Vagina (tissue), 2 donors: ENCODE measurements around the gene VAMP2. TPM values are rescaled to one million over a fixed set of nuclear protein-coding genes. Genes with fewer than 3 reads are reported as not detected.

ENCODE experiments used
- DNase-seq, 2 donors: peaks; one replicate each; pipeline ENCODE4 v3.0.0-alpha.2; 2017; ENCODE audit errors: extremely low spot score in 2 of 2
- H3K27ac ChIP-seq: fragments of 200-600 bp; sonication (generic); one replicate; pipeline ENCODE4 v1.5.1; 2019
- H3K27me3 ChIP-seq: fragments of 200-600 bp; sonication (generic); one replicate; pipeline ENCODE4 v1.5.1; 2019
- H3K36me3 ChIP-seq, 2 donors: fragments of 200-600 bp; sonication (generic); one replicate each; pipeline ENCODE4 v1.5.1; 2017 to 2019
- H3K4me1 ChIP-seq: fragments of 200-600 bp; sonication (generic); one replicate; pipeline ENCODE4 v1.5.1; 2019
- H3K4me3 ChIP-seq, 2 donors: fragments of 200-600 bp; sonication (generic); 1 replicate in 1 of 2; 2 replicates in 1 of 2; pipeline ENCODE4 v1.5.1; 2016 to 2019
- H3K9me3 ChIP-seq: fragments of 200-600 bp; sonication (generic); one replicate; pipeline ENCODE4 v1.5.1; 2019
- POLR2A ChIP-seq, 2 donors: fragments of 450-650 bp; IDR thresholded peaks; one replicate each; pipeline ENCODE4 v1.6.1; 2017; ENCODE audit warnings: antibody characterized with exemption in 2 of 2, mild to moderate bottlenecking in 2 of 2, moderate library complexity in 2 of 2
- POLR2AphosphoS5 ChIP-seq, 2 donors: sonication (generic); formaldehyde crosslinking; IDR thresholded peaks; one replicate each; pipeline ENCODE4 v1.9.0; 2017; ENCODE audit warnings: antibody characterized with exemption in 2 of 2, mild to moderate bottlenecking in 2 of 2, low read depth in 1 of 2; ENCODE audit not compliant: insufficient read depth in 1 of 2
- intact Hi-C: fragments of 100-400 bp; cut with DNase I; formaldehyde crosslinking; loops from one replicate; pipeline ENCODE4 v1.15.1; 2023
- total RNA-seq: library from RNA; depleted of rRNA; stranded (reverse); fragments of >200 nt; gene quantifications from one replicate; pipeline ENCODE4 v1.2.3, GENCODE V29; 2016
- TF ChIP-seq, protein P1 (sequence below), 3 experiments: fragments of 450-650 bp in 2 of 3; fragments of 200-600 bp in 1 of 3; sonication (generic) in 1 of 3; IDR thresholded peaks; one replicate each; pipeline ENCODE4 v1.5.1; 2017 to 2019; ENCODE audit warnings: antibody characterized with exemption in 3 of 3, mild to moderate bottlenecking in 2 of 3, moderate library complexity in 2 of 3

Gene VAMP2
- total RNA-seq, 1 donor from 2014 or later = 35.6 TPM

DNA sequence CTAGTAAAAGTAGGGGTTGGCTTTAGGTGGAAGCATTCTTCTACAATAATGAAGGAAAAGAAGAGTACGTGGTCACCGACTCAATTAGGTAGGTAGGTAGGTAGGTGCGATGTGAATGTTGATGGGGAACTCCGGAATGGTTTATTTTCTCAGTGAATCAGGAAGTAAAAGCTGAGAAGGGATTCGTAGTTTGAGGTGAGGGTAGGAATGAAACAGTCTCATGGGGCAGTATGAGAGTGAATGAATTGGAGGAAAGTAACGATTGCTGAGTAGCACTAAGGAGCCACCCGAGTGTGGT, 24.4 kb downstream of the VAMP2 start:
- intact Hi-C loops = no loop called here
- no peaks in the 10 kb centered on the region for H3K27me3 ChIP-seq
- no peaks in the 10 kb centered on the region for H3K9me3 ChIP-seq
- H3K36me3 ChIP-seq = peaks cover 3 to 42% of the 10 kb centered on the region in 2 donors
- no peak for DNase-seq
- H3K4me1 ChIP-seq = peaks cover 23% of the 10 kb centered on the region
- TF ChIP-seq, protein P1, sequence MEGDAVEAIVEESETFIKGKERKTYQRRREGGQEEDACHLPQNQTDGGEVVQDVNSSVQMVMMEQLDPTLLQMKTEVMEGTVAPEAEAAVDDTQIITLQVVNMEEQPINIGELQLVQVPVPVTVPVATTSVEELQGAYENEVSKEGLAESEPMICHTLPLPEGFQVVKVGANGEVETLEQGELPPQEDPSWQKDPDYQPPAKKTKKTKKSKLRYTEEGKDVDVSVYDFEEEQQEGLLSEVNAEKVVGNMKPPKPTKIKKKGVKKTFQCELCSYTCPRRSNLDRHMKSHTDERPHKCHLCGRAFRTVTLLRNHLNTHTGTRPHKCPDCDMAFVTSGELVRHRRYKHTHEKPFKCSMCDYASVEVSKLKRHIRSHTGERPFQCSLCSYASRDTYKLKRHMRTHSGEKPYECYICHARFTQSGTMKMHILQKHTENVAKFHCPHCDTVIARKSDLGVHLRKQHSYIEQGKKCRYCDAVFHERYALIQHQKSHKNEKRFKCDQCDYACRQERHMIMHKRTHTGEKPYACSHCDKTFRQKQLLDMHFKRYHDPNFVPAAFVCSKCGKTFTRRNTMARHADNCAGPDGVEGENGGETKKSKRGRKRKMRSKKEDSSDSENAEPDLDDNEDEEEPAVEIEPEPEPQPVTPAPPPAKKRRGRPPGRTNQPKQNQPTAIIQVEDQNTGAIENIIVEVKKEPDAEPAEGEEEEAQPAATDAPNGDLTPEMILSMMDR (IDR thresholded peaks at IDR 0.05) = no peak
- TF ChIP-seq POLR2AphosphoS5 (IDR thresholded peaks at IDR 0.05; ENCODE audit: insufficient read depth in 1 of 2, low read depth in 1 of 2) (no peak), POLR2A (IDR thresholded peaks at IDR 0.05) (no peak)
- H3K27ac ChIP-seq = peak overlapping the region; percentile 94
- peak overlapping the region in 1 of 2 donors; percentile 29 for H3K4me3 ChIP-seq

DNA sequence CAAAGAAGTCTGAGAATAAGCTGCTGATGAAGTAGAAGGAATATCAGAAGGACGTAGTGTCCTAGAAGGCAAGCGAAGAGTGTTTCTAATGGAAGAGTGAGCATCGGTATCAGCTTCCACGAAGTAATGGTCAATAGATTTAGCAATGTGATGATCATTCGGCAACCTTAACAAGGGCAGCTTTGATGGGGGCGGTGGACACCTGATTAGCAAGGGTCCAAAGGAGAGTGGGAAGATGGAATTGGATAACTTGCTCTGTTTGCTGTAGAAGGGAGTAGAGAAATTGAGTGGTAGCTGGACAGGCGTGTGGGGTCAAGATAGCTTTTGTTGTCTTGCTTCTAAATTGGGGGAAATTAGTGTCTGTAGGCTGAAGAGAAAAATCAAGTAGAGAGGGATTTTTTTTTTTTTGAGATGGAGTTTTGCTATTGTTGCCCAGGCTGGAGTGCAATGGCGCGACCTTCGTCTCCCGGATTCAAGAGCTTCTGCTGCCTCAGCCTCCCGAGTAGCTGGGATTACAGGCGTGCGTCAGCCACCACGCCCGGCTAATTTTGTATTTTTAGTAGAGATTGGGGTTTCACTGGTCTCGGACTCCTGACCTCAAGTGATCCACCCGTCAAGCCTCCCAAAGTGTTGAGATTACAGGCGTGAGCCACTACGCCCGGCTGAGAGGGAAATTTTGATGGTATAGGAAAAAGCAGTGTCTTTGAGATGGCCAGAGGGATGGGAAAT, 24.9 kb downstream of the VAMP2 start:
- intact Hi-C loops = no loop called here
- TF ChIP-seq, protein P1 (IDR thresholded peaks at IDR 0.05) = no peak
- TF ChIP-seq POLR2AphosphoS5 (IDR thresholded peaks at IDR 0.05; ENCODE audit: insufficient read depth in 1 of 2, low read depth in 1 of 2) = no peak
- no peak for TF ChIP-seq POLR2A (IDR thresholded peaks at IDR 0.05)
- Histone ChIP-seq H3K27me3 (no peaks in the 10 kb centered on the region), H3K36me3 (peaks cover 3 to 37% of the 10 kb centered on the region in 2 donors), H3K4me1 (peaks cover 23% of the 10 kb centered on the region), H3K27ac (peak overlapping the region; percentile 94), H3K4me3 (peak overlapping the region in 1 of 2 donors; percentile 29), H3K9me3 (no peaks in the 10 kb centered on the region)
- no peak for DNase-seq

DNA sequence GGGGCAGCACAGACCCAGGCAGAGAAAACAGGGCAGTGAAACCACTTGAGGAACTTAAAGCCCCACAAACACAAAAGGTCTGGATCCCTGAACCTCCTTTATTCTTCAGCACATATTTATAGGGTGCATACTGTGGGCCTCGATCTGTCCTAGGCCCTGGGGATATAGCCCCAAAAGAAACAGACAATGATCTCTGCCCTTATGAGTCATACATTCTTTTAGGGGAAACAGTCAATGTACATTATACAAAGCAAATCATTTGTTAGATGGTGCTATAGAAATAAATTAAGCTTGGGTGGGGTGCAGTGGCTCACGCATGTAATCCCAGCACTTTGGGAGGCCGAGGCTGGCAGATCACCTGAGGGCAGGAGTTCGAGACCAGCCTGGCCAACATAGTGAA, 28.8 kb downstream of the VAMP2 start:
- H3K4me3 ChIP-seq = no peak overlapping the region
- intact Hi-C loops = no loop called here
- no peak overlapping the region for H3K27ac ChIP-seq
- TF ChIP-seq POLR2AphosphoS5 (IDR thresholded peaks at IDR 0.05; ENCODE audit: insufficient read depth in 1 of 2, low read depth in 1 of 2) (no peak), POLR2A (IDR thresholded peaks at IDR 0.05) (no peak)
- TF ChIP-seq, protein P1 (IDR thresholded peaks at IDR 0.05) = no peak
- no peak for DNase-seq
- peaks cover 10% of the 10 kb centered on the region for H3K4me1 ChIP-seq
- H3K27me3 ChIP-seq = no peaks in the 10 kb centered on the region
- H3K9me3 ChIP-seq = no peaks in the 10 kb centered on the region
- H3K36me3 ChIP-seq = no peaks in the 10 kb centered on the region

DNA sequence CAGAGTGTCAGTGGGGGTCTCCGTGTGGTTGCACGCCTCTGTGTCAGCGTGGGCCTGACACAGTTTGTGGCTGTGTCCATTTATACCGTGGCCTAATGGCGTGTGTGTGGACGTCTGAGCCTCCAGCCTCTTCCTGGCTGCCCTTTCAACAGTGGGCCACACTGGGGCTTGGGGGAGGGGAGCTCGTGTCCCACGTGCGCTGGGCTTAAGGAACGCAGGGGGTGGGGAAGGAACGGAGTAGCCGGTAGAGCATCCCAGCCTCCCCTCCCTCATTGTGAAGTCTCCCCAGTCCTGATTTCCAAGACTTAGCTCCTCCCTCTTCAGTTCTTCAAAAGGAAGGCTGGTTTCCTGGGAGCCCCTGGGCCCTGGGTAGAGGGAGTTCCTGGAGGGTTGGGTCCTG, 29.3 kb downstream of the VAMP2 start:
- DNase-seq = no peak
- TF ChIP-seq, protein P1 (IDR thresholded peaks at IDR 0.05) = no peak
- TF ChIP-seq POLR2AphosphoS5 (IDR thresholded peaks at IDR 0.05; ENCODE audit: insufficient read depth in 1 of 2, low read depth in 1 of 2) (no peak), POLR2A (IDR thresholded peaks at IDR 0.05) (no peak)
- Histone ChIP-seq H3K36me3 (no peaks in the 10 kb centered on the region), H3K27me3 (no peaks in the 10 kb centered on the region), H3K9me3 (no peaks in the 10 kb centered on the region), H3K27ac (no peak overlapping the region), H3K4me3 (no peak overlapping the region), H3K4me1 (peaks cover 9% of the 10 kb centered on the region)
- intact Hi-C loops = no loop called here

DNA sequence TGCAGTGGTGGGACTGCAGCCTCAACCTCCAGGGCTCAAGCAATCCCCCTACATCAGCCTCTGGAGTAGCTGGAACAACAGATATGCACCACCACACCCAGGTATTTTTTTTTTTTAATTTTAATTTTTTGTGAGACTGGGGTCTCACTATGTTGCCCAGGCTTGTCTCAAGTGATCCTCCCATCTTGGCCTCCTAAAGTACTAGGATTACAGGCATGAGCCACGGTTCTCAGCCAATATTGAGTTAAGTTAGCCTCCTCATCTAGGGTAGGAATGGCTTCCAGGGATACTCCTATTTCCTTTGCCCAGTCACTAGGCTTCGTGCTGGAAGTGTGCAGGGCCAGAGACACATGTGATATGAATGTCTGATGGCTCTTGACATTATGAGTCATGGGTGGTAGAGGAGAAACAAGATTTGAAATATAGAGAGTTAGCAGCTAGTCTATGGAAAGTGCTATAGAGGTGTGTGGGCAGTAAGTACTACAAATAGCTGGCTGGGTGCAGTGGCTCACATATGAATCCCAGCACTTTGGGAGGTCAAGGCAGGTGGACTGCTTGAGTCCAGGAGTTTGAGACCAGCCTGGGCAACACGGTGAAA, 30.8 kb downstream of the VAMP2 start:
- no peak for TF ChIP-seq POLR2AphosphoS5 (IDR thresholded peaks at IDR 0.05; ENCODE audit: insufficient read depth in 1 of 2, low read depth in 1 of 2)
- intact Hi-C loops = no loop called here
- no peak for DNase-seq
- no peak overlapping the region for H3K4me3 ChIP-seq
- H3K36me3 ChIP-seq = no peaks in the 10 kb centered on the region
- H3K27ac ChIP-seq = no peak overlapping the region
- no peaks in the 10 kb centered on the region for H3K9me3 ChIP-seq
- H3K4me1 ChIP-seq = peaks cover 6% of the 10 kb centered on the region
- no peaks in the 10 kb centered on the region for H3K27me3 ChIP-seq
